K562 (cell line): ENCODE results near the gene OR6C3. TPM values are rescaled to one million over a fixed set of nuclear protein-coding genes. Genes with fewer than 3 reads are reported as not detected.

Experiments used
- ARNT ChIP-seq, 2 experiments: fragments of 450-650 bp; IDR thresholded peaks; 2 replicates each; pipeline ENCODE4 v1.6.1; 2016; ENCODE audit warnings: mild to moderate bottlenecking in 1 of 2
- CAMTA2 ChIP-seq: fragments of 250-450 bp; sonication (Bioruptor Pico); conservative IDR thresholded peaks from 2 replicates; pipeline ENCODE4 v1.5.1; 2022
- GABPB2 ChIP-seq: fragments of 250-450 bp; sonication (Bioruptor Pico); conservative IDR thresholded peaks from 2 replicates; pipeline ENCODE4 v1.5.1; 2021; ENCODE audit warnings: mild to moderate bottlenecking
- KDM4B ChIP-seq, 2 experiments: fragments of 450-650 bp in 1 of 2; sonication (generic) in 1 of 2; IDR thresholded peaks; 2 replicates each; pipeline ENCODE4 v1.6.1; 2016 to 2017; ENCODE audit warnings: borderline replicate concordance in 2 of 2, antibody characterized with exemption in 1 of 2, low read depth in 1 of 2, mild to moderate bottlenecking in 1 of 2
- RBM22 ChIP-seq: fragments of 200-400 bp; formaldehyde crosslinking; IDR thresholded peaks from 2 replicates; pipeline ENCODE4 v1.6.1; 2018; ENCODE audit warnings: low read length, low read depth; ENCODE audit not compliant: poor library complexity, severe bottlenecking
- RBM25 ChIP-seq: fragments of 200-400 bp; formaldehyde crosslinking; IDR thresholded peaks from 2 replicates; pipeline ENCODE4 v1.6.1; 2018; ENCODE audit warnings: low read length, low read depth, moderate library complexity; ENCODE audit not compliant: severe bottlenecking
- TAL1 ChIP-seq: fragments of 450-650 bp; IDR thresholded peaks from 2 replicates; pipeline ENCODE4 v1.6.1; 2016; ENCODE audit warnings: mild to moderate bottlenecking
- YBX1 ChIP-seq: fragments of 450-650 bp; IDR thresholded peaks from 2 replicates; pipeline ENCODE4 v1.7.1; 2016; ENCODE audit warnings: mild to moderate bottlenecking
- ZBTB7A ChIP-seq: IDR thresholded peaks from 2 replicates; pipeline ENCODE4 v1.6.1; 2011; ENCODE audit warnings: low read depth, mild to moderate bottlenecking, low read length, moderate library complexity, borderline replicate concordance; ENCODE audit not compliant: control insufficient read depth
- ZNF253 ChIP-seq: fragments of 250-450 bp; sonication (Bioruptor Pico); conservative IDR thresholded peaks from 2 replicates; pipeline ENCODE4 v1.6.1; 2021; ENCODE audit warnings: mild to moderate bottlenecking
- ZNF282 ChIP-seq: sonication (generic); formaldehyde crosslinking; IDR thresholded peaks from 2 replicates; pipeline ENCODE4 v1.8.1; 2023; ENCODE audit warnings: missing genetic modification reagents
- polyA plus RNA-seq, 8 experiments: library from polyadenylated mRNA; depleted of rRNA in 4 of 8; stranded (reverse) in 5 of 8; unstranded in 3 of 8; fragments of >200 nt; fragmentation: Nextera tagmentation in 2 of 8; fragmentation: Illumina TruSeq in 1 of 8; extraction: Ambion mirVana in 2 of 8; extraction: Trizol in 1 of 8; gene quantifications; 2 replicates each; pipeline versions ENCODE4 v1.2.1 to v1.2.3, GENCODE V29; 2011 to 2014; ENCODE audit warnings: inconsistent platforms in 1 of 8, missing spikeins in 1 of 8
- total RNA-seq, 7 experiments: library from RNA; depleted of rRNA in 6 of 7; stranded (reverse); fragments of >200 nt in 6 of 7; fragmentation: Illumina TruSeq in 2 of 7; extraction: Trizol in 2 of 7; gene quantifications; 2 replicates each; pipeline versions ENCODE4 v1.2.1 to v1.2.3, GENCODE V29; 2011 to 2021; ENCODE audit warnings: low replicate concordance in 1 of 7
- TF ChIP-seq, protein P1 (sequence below): sonication (generic); formaldehyde crosslinking; IDR thresholded peaks from 2 replicates; pipeline ENCODE4 v1.8.1; 2023; ENCODE audit warnings: mild to moderate bottlenecking, missing genetic modification reagents

OR6C3 gene
- total and polyA plus RNA-seq, 9 of the 15 experiments (the other 6 are each of a cell fraction or from before 2014, with no cell fraction given): not detected

DNA sequence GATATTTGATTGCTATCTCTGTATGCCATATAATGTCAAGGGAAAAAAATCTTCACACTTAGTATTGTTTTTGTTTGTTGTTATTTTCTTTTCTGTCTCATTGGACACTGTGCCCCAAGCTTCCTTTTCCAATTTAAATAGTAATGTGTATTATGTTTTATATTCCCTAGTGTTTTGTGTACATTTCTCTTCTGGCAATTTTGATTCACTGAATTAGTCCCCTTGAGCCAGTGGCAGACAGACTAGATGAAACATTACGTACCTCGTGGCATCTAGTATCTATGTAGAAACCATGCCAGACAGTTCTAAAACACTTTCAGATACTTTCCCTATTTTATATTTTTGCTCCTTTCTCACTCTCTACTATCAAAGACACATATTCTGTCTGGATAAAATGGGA, 16.5 kb upstream of the OR6C3 start, which contains the start of gene OR6C1 (continued):
- TF ChIP-seq, protein P1, sequence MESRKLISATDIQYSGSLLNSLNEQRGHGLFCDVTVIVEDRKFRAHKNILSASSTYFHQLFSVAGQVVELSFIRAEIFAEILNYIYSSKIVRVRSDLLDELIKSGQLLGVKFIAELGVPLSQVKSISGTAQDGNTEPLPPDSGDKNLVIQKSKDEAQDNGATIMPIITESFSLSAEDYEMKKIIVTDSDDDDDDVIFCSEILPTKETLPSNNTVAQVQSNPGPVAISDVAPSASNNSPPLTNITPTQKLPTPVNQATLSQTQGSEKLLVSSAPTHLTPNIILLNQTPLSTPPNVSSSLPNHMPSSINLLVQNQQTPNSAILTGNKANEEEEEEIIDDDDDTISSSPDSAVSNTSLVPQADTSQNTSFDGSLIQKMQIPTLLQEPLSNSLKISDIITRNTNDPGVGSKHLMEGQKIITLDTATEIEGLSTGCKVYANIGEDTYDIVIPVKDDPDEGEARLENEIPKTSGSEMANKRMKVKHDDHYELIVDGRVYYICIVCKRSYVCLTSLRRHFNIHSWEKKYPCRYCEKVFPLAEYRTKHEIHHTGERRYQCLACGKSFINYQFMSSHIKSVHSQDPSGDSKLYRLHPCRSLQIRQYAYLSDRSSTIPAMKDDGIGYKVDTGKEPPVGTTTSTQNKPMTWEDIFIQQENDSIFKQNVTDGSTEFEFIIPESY (CRISPR knock-in tag): no peak
- TF ChIP-seq GABPB2: no peak
- no peak for TF ChIP-seq YBX1
- no peak for TF ChIP-seq CAMTA2 (CRISPR knock-in tag)
- TF ChIP-seq ZNF253 (CRISPR knock-in tag): no peak
- no peak for TF ChIP-seq ZNF282
- no peak for TF ChIP-seq ZBTB7A
- TF ChIP-seq ARNT (IDR thresholded peaks at IDR 0.05): no peak
- no peak for TF ChIP-seq KDM4B (IDR thresholded peaks at IDR 0.05; ENCODE audit: borderline replicate concordance in 2 of 2, low read depth in 1 of 2)
- no peak for TF ChIP-seq TAL1
- TF ChIP-seq RBM25: no peak
- no peak for TF ChIP-seq RBM22
- TF ChIP-seq, all 486 proteins: peak for 0
